Measurements from ENCODE around the gene MYO3B. TPM values are rescaled to one million over a fixed set of nuclear protein-coding genes. Genes with fewer than 3 reads are reported as not detected.

The MYO3B gene
- total RNA-seq, 1 experiment from 2014 or later = not detected

DNA sequence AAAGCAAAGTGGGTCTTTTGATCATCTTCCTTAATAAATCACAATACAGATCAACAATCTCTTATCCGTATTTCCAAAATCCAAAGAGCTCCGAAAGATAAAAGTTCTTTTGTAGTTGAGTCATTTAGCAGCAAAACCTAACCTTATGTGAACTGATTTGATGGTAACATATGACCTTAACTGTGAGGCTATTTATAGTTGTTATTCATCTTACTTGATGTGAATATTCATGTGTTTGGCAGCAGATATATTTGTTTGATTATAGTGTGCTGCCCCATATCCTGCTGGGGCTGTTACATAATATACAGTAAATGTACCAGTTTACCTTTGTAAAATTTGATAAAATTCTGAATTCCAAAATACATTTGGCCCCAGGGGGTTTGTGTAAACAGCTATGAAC is 158.5 kb downstream of the MYO3B start:
- Mint-ChIP-seq H3K4me3 (ENCODE audit: unreplicated experiment) (no peak overlapping the region), H3K9me3 (ENCODE audit: unreplicated experiment) (no peaks in the 10 kb centered on the region), H3K27ac (ENCODE audit: low read depth, unreplicated experiment) (no peak overlapping the region), H3K27me3 (ENCODE audit: insufficient read depth, unreplicated experiment) (peaks cover 22% of the 10 kb centered on the region), H3K4me1 (ENCODE audit: insufficient read depth, unreplicated experiment) (no peaks in the 10 kb centered on the region), H3K36me3 (ENCODE audit: insufficient read depth, unreplicated experiment) (no peaks in the 10 kb centered on the region)
- TF ChIP-seq, protein P1, sequence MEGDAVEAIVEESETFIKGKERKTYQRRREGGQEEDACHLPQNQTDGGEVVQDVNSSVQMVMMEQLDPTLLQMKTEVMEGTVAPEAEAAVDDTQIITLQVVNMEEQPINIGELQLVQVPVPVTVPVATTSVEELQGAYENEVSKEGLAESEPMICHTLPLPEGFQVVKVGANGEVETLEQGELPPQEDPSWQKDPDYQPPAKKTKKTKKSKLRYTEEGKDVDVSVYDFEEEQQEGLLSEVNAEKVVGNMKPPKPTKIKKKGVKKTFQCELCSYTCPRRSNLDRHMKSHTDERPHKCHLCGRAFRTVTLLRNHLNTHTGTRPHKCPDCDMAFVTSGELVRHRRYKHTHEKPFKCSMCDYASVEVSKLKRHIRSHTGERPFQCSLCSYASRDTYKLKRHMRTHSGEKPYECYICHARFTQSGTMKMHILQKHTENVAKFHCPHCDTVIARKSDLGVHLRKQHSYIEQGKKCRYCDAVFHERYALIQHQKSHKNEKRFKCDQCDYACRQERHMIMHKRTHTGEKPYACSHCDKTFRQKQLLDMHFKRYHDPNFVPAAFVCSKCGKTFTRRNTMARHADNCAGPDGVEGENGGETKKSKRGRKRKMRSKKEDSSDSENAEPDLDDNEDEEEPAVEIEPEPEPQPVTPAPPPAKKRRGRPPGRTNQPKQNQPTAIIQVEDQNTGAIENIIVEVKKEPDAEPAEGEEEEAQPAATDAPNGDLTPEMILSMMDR (IDR thresholded peaks at IDR 0.05; ENCODE audit: unreplicated experiment) = no peak
- intact Hi-C loops (cut with micrococcal nuclease) = no loop called here
- DNase-seq (ENCODE audit: unreplicated experiment) = no peak
- POLR2A ChIA-PET = interaction anchor here (0.7 to 1.5 kb wide), 3 partner anchors 11 to 622 kb away, joined by 3 to 4 read pairs (median 3); no protein-coding TSS in a partner anchor
- no TSS peak for BruUV-seq (replicated peaks)
- CTCF ChIA-PET = interaction anchor here (1.0 to 1.9 kb wide), 5 partner anchors 12 to 480 kb away, joined by 3 to 5 read pairs (median 3); no protein-coding TSS in a partner anchor

DNA sequence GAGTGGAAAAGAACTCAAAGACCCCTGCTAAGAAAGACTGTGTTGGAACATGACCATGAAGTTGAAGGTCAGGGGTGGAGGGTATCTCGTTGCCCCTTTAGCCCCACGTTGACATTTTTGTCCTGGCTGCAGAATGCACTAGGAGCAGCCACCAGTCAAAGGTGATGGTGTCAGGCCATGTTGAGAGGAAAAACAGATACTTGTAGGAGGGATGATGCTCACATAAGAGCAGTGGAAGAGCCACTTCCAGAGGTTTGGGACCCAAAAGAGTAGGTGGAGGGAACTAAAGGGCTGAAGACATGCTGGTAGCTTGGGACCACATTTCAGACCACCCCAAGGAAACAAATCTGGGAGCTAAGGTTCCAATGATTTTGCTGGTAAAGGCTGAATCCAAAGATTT is 159.0 kb downstream of the MYO3B start:
- H3K36me3 Mint-ChIP-seq (ENCODE audit: insufficient read depth, unreplicated experiment) = no peaks in the 10 kb centered on the region
- intact Hi-C loops (cut with micrococcal nuclease) = no loop called here
- CTCF ChIA-PET = interaction anchor here (0.6 to 1.9 kb wide), 5 partner anchors 14 to 592 kb away, joined by 3 to 5 read pairs (median 3); no protein-coding TSS in a partner anchor
- DNase-seq (ENCODE audit: unreplicated experiment) = no peak
- no TSS peak for BruUV-seq (replicated peaks)
- TF ChIP-seq, protein P1 (IDR thresholded peaks at IDR 0.05; ENCODE audit: unreplicated experiment) = no peak
- H3K9me3 Mint-ChIP-seq (ENCODE audit: unreplicated experiment) = no peaks in the 10 kb centered on the region
- H3K4me1 Mint-ChIP-seq (ENCODE audit: insufficient read depth, unreplicated experiment) = no peaks in the 10 kb centered on the region
- H3K4me3 Mint-ChIP-seq (ENCODE audit: unreplicated experiment) = no peak overlapping the region
- H3K27ac Mint-ChIP-seq (ENCODE audit: low read depth, unreplicated experiment) = no peak overlapping the region
- POLR2A ChIA-PET = interaction anchor here (0.7 to 1.5 kb wide), 2 partner anchors 12 to 622 kb away, joined by 3 to 4 read pairs; no protein-coding TSS in a partner anchor
- H3K27me3 Mint-ChIP-seq (ENCODE audit: insufficient read depth, unreplicated experiment) = peaks cover 22% of the 10 kb centered on the region

DNA sequence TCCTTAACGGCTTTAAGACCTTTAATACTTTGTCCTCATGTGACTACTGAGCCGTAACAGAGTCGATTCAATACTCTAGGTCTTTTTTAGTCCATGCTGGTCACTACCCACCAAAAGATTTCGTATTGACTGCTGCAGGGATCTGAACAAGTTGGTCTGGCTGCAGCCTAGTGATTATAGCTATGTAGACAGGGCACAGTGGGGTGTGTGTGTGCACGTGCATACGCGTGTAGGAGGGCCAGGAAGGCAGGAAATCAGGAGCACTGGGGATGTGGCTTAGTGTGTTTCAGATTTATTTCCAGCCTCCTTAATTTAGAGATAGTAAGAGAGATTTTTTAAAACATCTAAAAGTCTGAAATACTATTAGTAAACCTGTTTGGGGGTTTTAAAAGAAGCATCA is 161.4 kb downstream of the MYO3B start:
- TF ChIP-seq, protein P1 (IDR thresholded peaks at IDR 0.05; ENCODE audit: unreplicated experiment) = no peak
- DNase-seq (ENCODE audit: unreplicated experiment) = no peak
- peaks cover 4% of the 10 kb centered on the region for H3K27me3 Mint-ChIP-seq (ENCODE audit: insufficient read depth, unreplicated experiment)
- H3K36me3 Mint-ChIP-seq (ENCODE audit: insufficient read depth, unreplicated experiment) = no peaks in the 10 kb centered on the region
- CTCF ChIA-PET = interaction anchor here (0.6 to 1.8 kb wide), 3 partner anchors 15 to 486 kb away, joined by 3 to 6 read pairs (median 4); no protein-coding TSS in a partner anchor
- no peak overlapping the region for H3K27ac Mint-ChIP-seq (ENCODE audit: low read depth, unreplicated experiment)
- BruUV-seq (replicated peaks) = no TSS peak
- no peaks in the 10 kb centered on the region for H3K9me3 Mint-ChIP-seq (ENCODE audit: unreplicated experiment)
- no peak overlapping the region for H3K4me3 Mint-ChIP-seq (ENCODE audit: unreplicated experiment)
- POLR2A ChIA-PET = no interaction called here
- intact Hi-C loops (cut with micrococcal nuclease) = no loop called here
- no peaks in the 10 kb centered on the region for H3K4me1 Mint-ChIP-seq (ENCODE audit: insufficient read depth, unreplicated experiment)

DNA sequence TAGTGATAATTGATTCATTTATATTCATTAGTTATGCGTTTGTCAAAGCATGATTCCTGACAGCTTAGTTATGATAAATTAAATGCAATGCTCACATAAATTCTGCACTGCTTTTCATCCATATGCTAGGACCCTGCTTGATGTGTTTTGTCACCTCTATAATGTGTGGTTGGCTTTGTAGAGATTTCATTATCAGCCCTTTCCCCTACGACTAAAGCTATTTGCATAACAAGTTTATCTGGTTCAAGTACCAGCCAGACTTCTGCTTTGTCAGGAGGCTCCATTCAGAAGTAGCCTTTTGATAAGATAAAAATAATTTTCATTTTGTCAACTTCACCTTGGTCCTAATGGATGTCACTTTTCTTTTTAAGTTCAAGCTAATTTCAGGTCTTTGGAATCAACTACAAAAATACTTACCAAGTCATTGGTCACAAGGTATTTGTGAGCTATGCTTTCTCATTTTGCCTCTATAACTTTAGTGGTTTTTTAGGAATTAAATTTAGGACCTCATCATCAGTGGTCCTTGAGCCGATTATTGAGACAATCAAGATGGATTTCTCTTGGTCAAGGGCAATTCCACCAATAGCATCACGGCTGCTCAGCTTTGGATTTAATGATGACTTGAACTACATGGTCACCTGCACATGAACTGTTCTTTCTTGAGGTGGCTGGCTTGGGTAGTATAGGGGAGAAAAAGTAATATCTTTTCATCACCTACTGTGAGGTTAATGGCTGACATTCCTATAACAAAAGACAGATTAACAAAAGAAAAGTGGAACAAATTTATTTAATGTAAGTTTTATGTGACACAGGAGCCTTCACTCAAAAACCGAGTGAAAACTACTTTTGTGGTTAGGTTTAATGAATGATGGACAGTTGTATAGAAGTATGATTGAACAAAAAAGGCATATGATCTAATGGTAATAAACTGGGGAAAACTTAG is 162.1 kb downstream of the MYO3B start:
- no TSS peak for BruUV-seq (replicated peaks)
- no peak overlapping the region for H3K27ac Mint-ChIP-seq (ENCODE audit: low read depth, unreplicated experiment)
- peaks cover 6% of the 10 kb centered on the region for H3K4me1 Mint-ChIP-seq (ENCODE audit: insufficient read depth, unreplicated experiment)
- TF ChIP-seq, protein P1 (IDR thresholded peaks at IDR 0.05; ENCODE audit: unreplicated experiment) = no peak
- DNase-seq (ENCODE audit: unreplicated experiment) = no peak
- H3K27me3 Mint-ChIP-seq (ENCODE audit: insufficient read depth, unreplicated experiment) = no peaks in the 10 kb centered on the region
- no peaks in the 10 kb centered on the region for H3K9me3 Mint-ChIP-seq (ENCODE audit: unreplicated experiment)
- ChIA-PET CTCF (interaction anchor here (0.6 to 1.8 kb wide), 5 partner anchors 16 to 485 kb away, joined by 3 to 8 read pairs (median 4); no protein-coding TSS in a partner anchor), POLR2A (no interaction called here)
- intact Hi-C loops (cut with micrococcal nuclease) = no loop called here
- no peak overlapping the region for H3K4me3 Mint-ChIP-seq (ENCODE audit: unreplicated experiment)
- H3K36me3 Mint-ChIP-seq (ENCODE audit: insufficient read depth, unreplicated experiment) = no peaks in the 10 kb centered on the region
